SW 1271 (cell line): ENCODE measurements around the gene ARF1.

Experiments
- DNase-seq, 2 experiments: peaks; one replicate each; lab custom pipeline; 2025; lab: John Stamatoyannopoulos, UW

The ARF1 gene

DNA sequence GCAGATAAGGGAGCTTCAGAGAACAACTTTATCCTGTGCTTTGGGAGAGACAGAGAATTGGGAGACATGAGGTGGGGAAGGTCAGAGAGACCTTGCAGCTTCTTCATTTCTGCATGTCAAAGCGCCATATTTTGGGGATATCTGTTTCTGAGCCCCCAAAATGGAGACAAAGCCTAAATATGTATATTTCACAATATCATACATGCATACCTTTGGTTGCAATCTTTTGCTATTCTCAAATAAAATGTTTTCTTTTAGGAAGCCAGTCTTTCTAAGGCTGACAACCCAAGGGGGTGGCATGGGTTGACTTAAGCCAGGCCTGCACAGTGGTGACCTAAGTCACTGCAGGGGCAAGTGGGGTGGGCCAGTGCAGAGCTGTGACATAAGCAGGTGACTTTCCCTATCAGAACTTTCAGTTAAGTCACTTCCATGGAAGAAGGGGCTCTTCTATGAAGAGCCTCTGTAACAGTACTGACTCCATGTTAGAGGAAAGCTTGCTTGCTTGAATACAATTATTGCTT, 40.5 kb downstream of the ARF1 start:
- DNase-seq: no peak

DNA sequence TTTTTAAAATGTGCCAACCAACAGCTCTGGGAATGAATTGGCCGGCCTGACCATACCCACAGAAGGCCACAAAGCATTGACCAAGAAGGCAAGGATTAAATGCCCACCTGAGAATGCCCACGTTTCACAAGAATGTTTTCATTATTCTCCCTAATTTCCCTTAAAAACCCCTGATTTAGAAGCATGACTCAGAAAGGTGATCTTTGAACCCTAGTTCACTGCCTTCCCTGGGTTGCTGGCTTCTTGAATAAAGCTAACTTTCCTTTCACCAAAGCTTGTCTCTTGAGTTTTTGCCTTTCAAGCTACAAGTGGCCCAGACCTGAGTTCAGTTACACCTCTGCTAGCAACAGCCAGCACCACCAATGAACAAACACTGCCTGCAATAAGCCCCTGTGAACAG, 41.0 kb downstream of the ARF1 start:
- no peak for DNase-seq

DNA sequence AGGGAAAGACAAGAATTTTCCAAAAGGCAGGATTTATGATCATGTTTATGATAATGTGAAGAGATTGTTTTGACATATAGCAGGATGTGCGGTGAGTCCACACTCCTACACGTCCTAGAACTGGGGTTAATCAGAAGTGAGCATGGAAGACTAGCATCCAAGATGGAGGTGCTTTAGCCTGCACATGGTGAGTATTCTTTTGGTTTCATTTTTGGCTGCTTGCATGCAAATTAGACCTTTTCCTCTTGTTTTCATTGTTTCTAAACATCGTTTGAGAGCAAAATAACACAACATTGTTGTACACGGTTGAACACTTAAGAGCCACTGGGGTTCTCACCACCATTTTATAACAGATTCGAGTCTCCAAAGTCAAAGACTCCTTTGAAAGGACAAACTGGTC, 42.7 kb downstream of the ARF1 start:
- DNase-seq: no peak

DNA sequence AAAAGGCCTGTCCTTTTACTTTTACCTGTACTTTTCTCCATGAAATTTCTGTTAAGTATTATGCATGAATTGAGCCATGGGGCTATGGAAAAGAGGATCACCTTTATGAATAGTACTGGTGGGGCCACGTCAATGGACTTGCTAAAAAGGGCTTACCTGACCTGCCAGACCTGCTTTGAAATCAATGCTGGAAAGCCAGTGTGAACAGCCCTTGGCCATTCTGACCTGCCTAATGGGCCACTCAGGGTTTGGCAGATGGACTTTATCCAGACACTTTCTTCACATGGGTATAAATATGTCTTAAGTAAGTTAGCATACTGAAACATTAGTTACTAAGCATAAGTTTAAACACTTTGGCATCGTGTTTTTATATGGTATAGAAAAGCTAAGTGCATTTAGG, 49.3 kb downstream of the ARF1 start:
- DNase-seq: no peak

DNA sequence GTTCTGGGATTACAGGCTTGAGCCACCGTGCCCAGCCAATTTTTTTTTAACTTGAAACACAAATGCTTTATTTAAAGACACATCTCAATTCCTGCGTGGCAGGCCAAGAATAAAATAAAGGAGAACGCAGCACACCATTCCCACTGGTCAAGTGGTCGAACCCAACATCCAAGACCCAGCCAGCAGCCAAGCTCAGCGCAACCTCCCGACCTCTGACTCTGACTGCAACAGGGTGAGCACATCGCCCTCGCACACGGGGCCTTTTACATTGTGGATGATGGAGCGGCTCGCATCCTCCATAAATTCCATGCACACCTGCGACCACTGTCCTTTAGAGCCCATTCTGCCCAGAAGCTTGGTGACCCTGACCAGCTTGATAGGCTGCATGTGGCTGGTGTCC, 52.1 kb downstream of the ARF1 start:
- DNase-seq: no peak

DNA sequence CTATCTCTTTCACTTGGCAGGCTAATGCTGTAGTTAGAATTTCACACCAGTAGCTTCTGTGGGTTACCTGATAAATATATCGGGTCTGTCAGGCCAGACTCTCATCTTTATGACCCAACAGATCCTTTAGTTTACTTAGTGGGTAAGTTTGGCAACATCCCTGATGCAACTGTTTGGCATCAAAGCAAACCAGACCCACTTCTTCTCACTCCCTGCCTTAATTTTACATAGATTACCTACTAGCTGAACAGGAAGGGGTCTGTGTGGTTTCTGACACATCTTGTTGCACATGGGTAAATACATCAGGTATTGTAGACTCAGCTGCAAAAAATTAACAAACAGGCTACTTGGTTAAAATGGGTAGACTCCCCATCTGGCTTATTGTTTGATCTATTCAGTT, 54.4 kb downstream of the ARF1 start:
- no peak for DNase-seq

DNA sequence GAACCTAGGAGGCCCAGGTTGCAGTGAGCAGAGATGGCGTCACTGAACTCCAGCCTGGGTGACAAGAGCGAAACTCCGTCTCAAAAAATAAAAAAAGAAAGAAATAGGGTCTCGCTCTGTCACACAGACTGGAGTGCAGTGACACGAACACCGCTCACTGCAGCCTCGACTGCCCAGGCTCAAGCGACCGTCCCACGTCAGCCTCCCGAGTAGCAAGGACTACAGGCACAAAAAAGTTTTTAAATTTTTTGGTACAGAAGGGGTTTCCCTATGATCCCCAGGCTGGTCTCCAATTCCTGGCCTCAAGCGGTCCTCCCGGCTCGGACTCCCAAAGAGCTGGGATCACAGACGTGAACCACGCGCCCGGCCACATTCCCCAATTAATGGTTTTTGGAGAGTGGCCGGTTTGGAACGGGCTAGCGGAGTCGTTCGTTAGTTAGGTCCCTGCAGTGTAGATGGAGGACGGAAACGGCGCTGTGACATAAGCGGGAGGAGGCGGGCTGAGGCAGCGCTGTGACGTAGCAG, 57.0 kb downstream of the ARF1 start:
- no peak for DNase-seq

DNA sequence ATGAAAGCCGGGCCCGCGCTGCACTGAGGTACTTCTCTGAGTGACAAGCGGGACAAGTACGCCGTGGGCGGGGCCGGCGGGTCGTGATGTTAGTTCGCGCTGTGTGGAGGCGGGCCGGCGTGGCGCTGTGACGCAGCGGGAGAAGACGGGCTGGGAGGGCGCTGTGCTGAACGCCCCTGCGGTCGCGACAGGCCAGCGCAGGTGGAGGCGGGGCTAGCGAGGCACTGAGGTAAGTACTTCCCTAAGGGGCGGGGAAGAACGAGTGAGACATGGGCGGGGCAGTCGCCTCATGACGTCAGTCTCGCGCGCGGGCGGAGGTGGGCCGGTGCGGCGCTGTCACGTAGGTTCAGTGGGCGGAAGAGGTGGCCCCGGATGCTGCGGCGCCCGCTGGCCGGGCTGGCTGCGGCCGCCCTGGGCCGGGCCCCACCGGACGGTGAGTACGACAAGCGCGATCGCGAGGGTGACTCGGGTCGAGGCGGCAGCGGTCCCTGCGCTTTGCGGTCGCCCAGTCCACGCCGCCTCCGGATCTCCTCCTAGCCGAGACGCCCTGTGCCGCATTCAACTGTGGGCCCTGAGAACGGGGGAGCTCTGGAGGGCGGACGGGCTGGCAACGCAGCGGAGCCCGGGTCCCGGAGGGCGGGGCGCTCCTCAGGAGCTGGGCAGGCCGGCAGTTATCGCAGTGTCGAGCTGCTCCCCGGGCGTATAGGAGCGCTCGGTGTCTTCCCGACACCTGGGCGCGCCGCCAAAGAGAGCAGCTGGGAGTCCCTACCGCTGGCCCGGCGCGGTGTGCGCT, 57.6 kb downstream of the ARF1 start, which contains the start of gene GUK1:
Gene GUK1, plus strand, starts transcription at position 349 of the 793 bp plus-strand sequence. Its CDS starts 24 bp downstream, at position 373.
- DNase-seq: peak; percentile 90 to 96

DNA sequence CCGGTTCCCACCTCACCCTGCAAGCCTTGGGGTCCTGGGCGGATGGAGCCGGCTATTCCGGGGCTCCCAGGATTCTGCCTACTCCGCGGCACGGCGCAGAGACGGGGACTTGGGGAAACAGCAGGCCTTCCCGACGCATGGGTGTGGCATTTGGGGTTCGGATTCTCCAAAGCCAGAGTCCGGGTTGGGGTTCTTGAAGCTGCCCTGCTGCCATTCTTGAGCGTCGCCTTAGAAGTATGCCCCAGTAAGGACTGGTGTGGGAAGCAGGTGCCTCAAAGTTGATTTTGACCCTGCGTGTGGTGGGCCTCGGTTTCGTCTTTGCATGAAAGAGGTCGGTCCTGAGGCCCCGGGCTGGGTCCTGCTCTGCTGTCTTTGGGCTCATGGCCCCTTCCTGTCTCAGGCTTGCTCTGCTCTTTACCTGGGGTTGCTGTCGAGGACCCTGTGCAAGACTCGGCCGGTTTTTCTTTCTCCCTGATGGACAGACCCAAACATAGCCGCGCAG, 58.3 kb downstream of the ARF1 start:
- no peak for DNase-seq

DNA sequence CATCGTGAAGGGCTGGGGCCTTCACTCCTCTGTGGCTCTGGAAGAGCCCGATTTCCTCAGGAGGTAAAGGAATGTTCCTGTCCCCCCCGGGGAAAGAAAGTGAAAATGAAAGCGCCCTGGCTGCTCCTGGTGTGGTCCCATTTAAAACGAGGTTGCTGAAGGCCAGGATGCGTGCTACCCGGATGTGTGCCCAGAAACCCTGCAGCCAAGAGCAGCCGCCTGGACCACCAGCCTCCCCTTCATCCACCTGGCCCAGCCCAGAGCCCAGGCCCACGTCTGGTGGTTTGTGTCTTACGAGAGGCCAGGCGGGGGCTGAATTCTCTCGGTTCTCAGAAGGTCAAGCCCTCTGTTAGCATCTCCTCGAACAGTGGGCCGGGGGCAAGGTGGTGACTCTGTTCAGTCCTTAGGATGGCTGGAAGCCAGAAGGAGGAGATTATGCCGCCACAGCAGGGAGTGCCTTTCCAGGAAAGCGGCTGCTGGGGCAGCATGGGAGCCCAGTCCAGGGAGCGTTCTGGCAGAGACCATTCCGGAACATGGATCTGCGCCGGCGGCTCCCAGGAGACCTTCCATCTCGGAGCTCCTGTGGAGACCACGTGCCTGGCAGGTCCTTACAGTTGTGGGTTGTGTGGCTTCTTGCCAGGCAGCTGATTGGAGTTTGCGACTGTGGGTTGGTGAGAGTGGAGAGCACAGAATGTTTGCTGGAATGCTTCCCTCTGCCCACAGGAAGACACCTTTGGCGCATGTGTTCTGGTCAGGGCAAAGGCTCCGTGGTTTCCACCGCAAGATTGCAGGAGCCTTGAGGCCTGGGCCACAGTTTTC, 58.9 kb downstream of the ARF1 start:
- no peak for DNase-seq

DNA sequence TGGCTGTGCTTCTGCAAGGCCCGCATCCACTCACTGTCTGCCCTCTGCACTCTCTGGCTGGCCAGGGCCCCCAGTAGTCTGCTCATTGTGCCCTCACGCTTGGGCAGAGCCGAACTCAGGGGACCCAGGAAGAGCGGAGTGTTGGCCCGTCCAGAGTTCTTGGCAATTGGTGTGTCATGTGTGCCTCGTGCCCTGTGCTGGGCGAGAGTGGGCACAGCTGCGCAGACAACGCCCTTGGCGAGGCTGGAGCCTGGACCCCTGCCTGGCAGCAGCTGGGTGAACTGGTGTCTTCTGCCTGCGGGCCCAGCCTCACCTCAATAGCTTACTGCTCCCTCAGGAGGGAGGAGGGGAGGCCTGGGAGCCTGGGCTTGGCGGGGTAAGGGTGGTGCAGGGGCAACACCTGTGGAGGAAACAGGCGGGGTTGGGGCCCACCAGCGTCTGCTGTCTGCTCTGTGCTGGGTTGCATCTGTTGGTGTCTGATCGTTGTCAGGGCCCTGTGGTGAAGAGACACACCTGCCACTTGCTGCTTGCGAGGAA, 59.7 kb downstream of the ARF1 start:
- no peak for DNase-seq

DNA sequence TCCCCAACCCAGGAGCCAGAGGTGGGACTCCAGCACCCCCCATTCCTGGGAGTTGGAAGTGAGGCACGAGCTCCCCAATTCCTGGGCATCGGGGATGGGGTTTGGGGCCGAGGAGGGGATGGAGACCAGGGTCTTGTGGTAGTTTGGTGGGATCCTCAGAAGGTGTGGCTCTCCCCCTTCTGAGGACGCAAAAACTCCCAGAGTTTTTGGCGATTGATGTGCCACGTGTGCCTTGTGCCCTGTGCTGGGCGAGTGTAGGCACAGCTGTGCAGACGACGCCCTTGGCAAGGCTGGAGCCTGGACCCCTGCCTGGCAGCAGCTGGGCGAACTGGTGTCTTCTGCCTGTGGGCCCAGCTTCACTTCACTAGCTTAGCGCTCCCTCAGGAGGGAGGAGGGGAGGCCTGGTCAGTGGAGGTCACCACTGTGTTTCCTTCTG, 60.2 kb downstream of the ARF1 start:
- DNase-seq: no peak

DNA sequence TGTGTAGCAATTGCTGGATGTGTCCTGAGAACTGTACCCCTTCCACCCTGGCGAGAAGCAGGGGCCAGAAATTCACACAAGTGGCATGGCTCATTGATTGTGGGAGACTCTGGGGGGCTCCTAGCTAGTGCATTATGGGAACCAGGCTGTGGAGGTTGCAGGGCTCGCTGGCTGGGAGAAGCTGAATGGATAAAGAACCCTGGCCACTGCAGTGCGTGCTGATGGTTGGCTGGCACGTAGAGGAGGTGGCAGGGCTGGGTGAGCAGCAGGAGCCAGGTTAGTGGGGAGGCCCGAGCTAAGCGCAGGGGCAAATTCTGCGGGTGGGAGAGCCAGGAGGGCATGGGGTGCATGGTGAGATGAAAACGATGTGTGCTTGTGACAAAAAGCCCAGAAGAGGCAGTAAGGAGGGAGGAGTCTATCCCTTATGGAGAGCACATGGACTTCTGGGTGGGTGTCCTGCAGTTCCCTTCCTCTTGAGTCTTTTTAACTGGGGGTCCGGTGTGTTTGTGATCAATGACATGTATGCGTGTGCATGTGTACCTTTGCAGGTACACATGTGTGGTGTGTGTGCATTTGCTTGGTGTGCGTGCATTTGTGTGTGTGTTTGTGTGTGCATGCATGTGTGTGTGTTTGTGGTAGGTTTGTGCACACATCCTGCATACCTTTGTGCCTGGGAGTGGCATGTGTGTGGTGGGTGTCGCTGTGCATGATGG, 61.1 kb downstream of the ARF1 start:
- no peak for DNase-seq

DNA sequence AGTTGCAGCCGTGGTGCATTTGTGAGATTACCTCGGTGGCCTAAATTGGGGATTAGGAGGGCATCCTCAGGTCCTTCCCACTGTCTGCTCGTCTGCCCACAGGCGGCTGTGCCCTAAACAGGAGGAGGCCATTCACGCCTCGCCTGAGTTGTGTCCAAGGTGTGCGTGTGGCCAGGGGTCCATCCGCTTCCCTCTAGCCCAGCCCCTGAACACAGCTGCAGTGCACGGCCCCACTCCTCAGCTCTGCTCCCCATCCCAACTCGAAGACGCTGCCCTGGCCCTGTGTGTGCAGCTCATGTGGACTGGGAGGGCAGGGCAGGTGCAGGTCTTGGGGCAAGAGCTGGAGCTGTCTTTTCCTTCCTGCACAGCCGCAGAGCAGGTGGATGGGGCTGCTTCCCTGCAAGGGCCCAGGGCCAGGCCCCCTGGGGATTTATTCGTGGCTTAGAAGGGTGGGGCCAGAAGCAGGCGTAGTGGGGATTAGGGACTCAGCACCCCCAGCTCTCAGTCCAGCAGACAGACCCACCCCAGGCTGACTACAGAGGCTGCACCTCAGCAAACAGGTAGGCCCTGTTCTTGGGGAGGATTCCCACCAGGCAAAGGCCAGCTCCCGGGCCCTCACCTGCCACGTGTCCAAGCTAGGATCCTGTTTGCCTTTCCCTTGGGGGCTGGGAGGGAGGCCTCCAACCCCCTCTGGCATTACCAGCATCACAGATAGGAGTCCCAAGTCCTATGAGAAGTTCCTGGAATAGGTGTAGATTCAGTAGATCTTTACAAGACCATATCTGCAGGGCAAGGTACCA, 61.9 kb downstream of the ARF1 start:
- no peak for DNase-seq

DNA sequence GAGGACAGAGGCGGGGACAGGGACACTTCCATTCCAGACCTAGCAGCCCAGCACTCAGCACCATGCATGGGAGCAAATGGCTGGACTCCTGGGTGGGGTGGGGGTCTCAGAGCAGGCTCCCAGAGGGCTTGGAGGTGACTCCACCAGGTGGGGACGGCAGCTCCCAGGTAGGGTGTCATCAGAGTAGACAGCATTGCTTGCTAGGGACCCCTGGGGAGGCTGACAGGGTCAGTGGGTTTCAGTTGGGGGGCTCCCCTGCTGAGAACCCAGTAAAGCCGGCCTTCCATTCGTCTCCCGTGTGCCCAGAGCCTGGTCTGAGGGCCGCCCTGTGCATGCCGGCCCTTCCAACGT, 62.5 kb downstream of the ARF1 start:
- DNase-seq: no peak

DNA sequence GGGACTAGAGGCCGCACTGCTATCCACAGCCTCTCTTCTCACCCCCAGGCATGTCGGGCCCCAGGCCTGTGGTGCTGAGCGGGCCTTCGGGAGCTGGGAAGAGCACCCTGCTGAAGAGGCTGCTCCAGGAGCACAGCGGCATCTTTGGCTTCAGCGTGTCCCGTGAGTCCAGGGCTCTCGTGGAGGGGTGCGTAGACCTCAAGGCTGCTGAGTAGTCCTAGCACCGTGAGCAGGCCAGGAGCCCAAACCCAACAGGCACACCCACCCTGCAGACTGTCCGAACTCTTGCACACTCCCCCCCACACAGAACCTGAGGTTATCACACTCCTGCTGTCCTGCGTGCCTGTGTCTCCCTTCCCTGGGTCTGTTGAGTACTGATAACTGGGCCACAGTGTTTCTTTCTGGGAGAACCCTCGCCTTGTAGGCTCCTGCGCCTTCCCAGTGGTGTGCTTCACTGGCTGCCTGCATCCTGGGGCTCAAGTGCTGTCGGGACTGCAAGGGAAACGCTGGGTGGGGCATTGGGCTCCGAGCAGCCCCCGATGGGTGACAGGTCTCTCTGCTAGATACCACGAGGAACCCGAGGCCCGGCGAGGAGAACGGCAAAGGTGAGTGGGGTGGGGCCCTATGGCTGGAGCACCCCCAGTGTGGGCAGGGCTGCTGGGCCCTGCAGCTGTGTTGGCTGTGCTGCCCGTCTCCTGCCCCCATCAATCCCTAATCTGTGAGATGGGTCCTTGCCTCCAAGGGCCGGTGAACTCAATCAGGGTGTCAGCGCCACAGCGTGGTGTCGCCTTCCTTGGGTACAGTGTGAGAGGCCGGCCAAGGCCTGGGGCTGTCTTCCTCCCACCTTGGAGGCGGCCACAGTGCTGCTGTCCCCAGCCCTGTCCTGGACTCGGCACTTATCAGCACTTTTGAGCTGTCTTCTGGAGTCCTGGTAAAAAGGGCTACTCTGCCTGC, 63.2 kb downstream of the ARF1 start:
- no peak for DNase-seq

DNA sequence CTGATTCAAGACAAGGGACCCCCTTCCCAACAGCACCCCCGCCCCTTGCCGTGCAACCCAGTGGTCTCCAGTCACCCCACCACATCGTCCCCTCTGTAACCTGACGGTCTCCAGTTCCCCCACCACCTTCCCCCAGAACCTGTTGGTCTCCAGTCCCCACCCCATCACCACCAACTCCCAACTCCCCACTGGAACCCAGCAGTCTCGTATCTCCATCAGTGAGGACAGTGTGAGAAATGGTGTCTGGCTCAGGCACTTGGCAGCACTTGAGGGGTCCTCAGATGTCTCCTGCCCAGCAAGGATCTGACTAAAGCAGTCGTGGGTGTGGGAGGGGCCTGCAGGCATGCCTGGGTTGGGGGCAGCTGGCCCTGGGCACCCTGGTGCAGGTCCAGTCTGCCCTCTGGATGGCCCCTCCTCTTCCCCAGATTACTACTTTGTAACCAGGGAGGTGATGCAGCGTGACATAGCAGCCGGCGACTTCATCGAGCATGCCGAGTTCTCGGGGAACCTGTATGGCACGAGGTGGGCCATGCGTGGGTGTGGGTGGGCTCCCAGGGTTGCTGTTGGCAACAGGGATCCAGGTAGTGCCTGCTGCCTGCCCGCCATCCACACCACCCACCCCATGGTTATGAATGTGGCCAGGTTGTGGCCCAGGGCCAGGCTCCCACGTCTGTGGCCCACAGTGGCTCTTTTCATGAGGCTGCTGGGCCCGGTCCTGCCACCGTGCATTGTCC, 64.1 kb downstream of the ARF1 start:
- DNase-seq: no peak

DNA sequence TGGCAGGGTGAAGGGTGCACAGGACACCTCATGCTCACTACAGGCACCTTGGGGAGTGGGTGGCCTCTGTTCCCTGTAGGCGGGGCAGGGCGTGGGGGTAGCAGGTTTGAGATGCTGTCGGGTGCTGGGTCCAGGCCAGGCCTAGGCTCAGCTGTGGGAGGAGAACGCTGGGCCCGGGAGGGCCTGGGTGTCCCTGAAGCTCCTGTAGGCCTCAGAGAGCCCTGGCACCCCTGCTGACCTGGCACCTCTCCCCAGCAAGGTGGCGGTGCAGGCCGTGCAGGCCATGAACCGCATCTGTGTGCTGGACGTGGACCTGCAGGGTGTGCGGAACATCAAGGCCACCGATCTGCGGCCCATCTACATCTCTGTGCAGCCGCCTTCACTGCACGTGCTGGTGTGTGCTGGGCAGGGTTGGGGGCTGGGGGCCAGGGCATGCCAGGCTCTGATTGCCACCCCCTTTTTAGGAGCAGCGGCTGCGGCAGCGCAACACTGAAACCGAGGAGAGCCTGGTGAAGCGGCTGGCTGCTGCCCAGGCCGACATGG, 64.7 kb downstream of the ARF1 start:
- no peak for DNase-seq

DNA sequence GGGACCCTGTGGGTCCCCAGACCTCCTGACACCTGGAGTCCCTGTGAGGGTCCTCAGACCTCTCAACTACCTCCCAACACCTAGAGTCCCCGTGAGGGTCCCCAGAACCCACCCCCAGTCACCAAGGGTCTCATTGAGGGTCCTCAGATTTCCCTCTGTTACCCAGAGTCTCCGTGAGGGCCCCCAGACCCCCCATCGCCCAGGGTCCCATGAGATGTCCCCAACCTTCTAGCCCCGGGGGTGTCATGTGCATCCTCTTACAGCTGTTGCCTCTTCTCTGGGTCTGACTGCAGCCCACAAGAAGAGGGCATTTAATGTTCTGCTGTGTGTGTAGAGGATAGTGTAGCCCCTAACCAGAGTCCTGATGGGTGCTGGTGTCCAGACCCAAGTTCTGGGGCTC, 65.3 kb downstream of the ARF1 start:
- no peak for DNase-seq
